Measurements from ENCODE around the gene TMEM141. TPM values are rescaled to one million over a fixed set of nuclear protein-coding genes. Genes with fewer than 3 reads are reported as not detected.
"Not testable (repeated sequence)": the region's sequence is repeated elsewhere in the genome, so short reads cannot be mapped to it uniquely, and the experiment has no call there.

Gene TMEM141
- total RNA-seq, 4 donors from 2014 or later = 81.6 to 189 (median 141) TPM

GRCh38 chr9:136838314-136839228 is 47.4 kb downstream of the TMEM141 start:
- intact Hi-C loops (cut with DNase I) = no loop called here
- Histone ChIP-seq H3K27me3 (no peaks in the 10 kb centered on the region), H3K27ac (no peak overlapping the region), H3K4me3 (replicated peaks in 1 of 3) (no peak overlapping the region), H3K36me3 (peaks cover 3 to 11% of the 10 kb centered on the region in 2 donors), H3K4me1 (peaks cover 27 to 29% of the 10 kb centered on the region in 2 donors), H3K9me3 (no peaks in the 10 kb centered on the region)
- TF ChIP-seq POLR2A (IDR thresholded peaks at IDR 0.05) (no peak), CTCF (IDR thresholded peaks at IDR 0.05) (no peak)
- DNase-seq = no peak
- WGBS, 2 donors = 86 to 94% methylated on average over 7 to 17 of the region's 29 CpGs

GRCh38 chr9:136839229-136840139 is 48.3 kb downstream of the TMEM141 start:
- no peak for DNase-seq
- Histone ChIP-seq H3K27me3 (no peaks in the 10 kb centered on the region), H3K4me3 (replicated peaks in 1 of 3) (no peak overlapping the region), H3K27ac (no peak overlapping the region), H3K9me3 (no peaks in the 10 kb centered on the region), H3K4me1 (peaks cover 33 to 37% of the 10 kb centered on the region in 2 donors), H3K36me3 (peaks cover 3 to 11% of the 10 kb centered on the region in 2 donors)
- no peak for TF ChIP-seq POLR2A (IDR thresholded peaks at IDR 0.05)
- TF ChIP-seq CTCF (IDR thresholded peaks at IDR 0.05) = no peak
- WGBS, 2 donors = 92% methylated on average over 15 to 35 of the region's 36 CpGs
- intact Hi-C loops (cut with DNase I) = loop anchor here (10.0 kb wide), 1 partner anchor 195 kb away; the partner anchor contains the start of gene FUT7

- Histone ChIP-seq H3K27me3 (no peaks in the 10 kb centered on the region), H3K27ac (no peak overlapping the region), H3K4me3 (replicated peaks in 1 of 3) (no peak overlapping the region), H3K9me3 (no peaks in the 10 kb centered on the region), H3K36me3 (peaks cover 3 to 11% of the 10 kb centered on the region in 2 donors), H3K4me1 (peaks cover 33 to 37% of the 10 kb centered on the region in 2 donors)
- intact Hi-C loops (cut with DNase I) = loop anchor here (10.0 kb wide), 1 partner anchor 194 kb away; the partner anchor contains the start of gene FUT7
- WGBS, 2 donors = 74 to 75% methylated on average over 18 to 23 of the region's 32 CpGs
- TF ChIP-seq CTCF (IDR thresholded peaks at IDR 0.05) (no peak), POLR2A (IDR thresholded peaks at IDR 0.05) (no peak)
- DNase-seq = no peak
These were observed 49.2 kb downstream of the TMEM141 start for GRCh38 chr9:136840140-136840876.

GRCh38 chr9:136840877-136841645 is 49.9 kb downstream of the TMEM141 start:
- peak; percentile 83 to 88 for DNase-seq
- Histone ChIP-seq H3K27me3 (no peaks in the 10 kb centered on the region), H3K9me3 (no peaks in the 10 kb centered on the region), H3K36me3 (peaks cover 3 to 11% of the 10 kb centered on the region in 2 donors), H3K4me1 (peaks cover 33 to 42% of the 10 kb centered on the region in 2 donors), H3K4me3 (replicated peaks in 1 of 3) (no peak overlapping the region), H3K27ac (no peak overlapping the region)
- WGBS, 2 donors = 61 to 68% methylated on average over 16 to 24 of the region's 28 CpGs
- intact Hi-C loops (cut with DNase I) = loop anchor here (10.0 kb wide), 1 partner anchor 194 kb away; the partner anchor contains the start of gene FUT7
- no peak for TF ChIP-seq POLR2A (IDR thresholded peaks at IDR 0.05)
- peak in 1 of 6 experiments; percentile 12 for TF ChIP-seq CTCF (IDR thresholded peaks at IDR 0.05)

- 54 to 90% methylated on average over 5 to 14 of the region's 16 CpGs for WGBS, 2 donors
- Histone ChIP-seq H3K4me1 (peaks cover 33 to 48% of the 10 kb centered on the region in 2 donors), H3K36me3 (peaks cover 3 to 11% of the 10 kb centered on the region in 2 donors)
- H3K27ac ChIP-seq; H3K4me3 ChIP-seq (replicated peaks in 1 of 3); H3K9me3 ChIP-seq; H3K27me3 ChIP-seq: not testable (repeated sequence)
- intact Hi-C loops (cut with DNase I) = loop anchor here (10.0 kb wide), 1 partner anchor 193 kb away; the partner anchor contains the start of gene FUT7
- peak; percentile 40 to 48 for DNase-seq
These were observed 50.7 kb downstream of the TMEM141 start for GRCh38 chr9:136841646-136842379.

All from thyroid gland (tissue), 4 donors.